GM12874 (cell line): Measurements from ENCODE around the gene ANKS3.

Source experiments
- TF ChIP-seq, protein P1 (sequence below): IDR thresholded peaks from 2 replicates; pipeline ENCODE4 v1.5.1; 2011; ENCODE audit warnings: low read depth, mild to moderate bottlenecking, control low read depth, low read length, moderate library complexity; ENCODE audit not compliant: insufficient read depth

The ANKS3 gene

GRCh38 chr16:4663465-4663776 is 70.7 kb downstream of the ANKS3 start:
- TF ChIP-seq, protein P1, sequence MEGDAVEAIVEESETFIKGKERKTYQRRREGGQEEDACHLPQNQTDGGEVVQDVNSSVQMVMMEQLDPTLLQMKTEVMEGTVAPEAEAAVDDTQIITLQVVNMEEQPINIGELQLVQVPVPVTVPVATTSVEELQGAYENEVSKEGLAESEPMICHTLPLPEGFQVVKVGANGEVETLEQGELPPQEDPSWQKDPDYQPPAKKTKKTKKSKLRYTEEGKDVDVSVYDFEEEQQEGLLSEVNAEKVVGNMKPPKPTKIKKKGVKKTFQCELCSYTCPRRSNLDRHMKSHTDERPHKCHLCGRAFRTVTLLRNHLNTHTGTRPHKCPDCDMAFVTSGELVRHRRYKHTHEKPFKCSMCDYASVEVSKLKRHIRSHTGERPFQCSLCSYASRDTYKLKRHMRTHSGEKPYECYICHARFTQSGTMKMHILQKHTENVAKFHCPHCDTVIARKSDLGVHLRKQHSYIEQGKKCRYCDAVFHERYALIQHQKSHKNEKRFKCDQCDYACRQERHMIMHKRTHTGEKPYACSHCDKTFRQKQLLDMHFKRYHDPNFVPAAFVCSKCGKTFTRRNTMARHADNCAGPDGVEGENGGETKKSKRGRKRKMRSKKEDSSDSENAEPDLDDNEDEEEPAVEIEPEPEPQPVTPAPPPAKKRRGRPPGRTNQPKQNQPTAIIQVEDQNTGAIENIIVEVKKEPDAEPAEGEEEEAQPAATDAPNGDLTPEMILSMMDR = no peak

DNA sequence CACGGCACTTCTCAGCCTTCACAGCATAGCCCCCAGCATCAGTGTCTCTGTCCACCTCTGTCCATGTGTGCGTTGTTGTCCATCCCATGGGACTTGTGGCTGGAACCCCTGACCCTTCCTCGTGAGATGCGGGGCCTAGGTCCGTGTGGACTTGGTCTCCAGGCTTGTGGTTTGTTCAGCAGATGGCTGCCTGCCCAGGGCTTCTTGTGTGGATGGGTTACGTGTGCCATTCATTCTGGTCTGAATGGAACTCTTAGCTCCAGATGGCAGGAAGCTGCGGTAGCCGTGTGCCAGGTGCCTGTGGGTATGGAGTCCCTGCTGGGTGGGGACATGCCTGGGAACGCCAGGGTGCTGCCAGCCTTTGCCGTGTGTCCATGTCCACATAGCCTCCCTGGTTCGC is 72.4 kb downstream of the ANKS3 start:
- TF ChIP-seq, protein P1 = no peak

DNA sequence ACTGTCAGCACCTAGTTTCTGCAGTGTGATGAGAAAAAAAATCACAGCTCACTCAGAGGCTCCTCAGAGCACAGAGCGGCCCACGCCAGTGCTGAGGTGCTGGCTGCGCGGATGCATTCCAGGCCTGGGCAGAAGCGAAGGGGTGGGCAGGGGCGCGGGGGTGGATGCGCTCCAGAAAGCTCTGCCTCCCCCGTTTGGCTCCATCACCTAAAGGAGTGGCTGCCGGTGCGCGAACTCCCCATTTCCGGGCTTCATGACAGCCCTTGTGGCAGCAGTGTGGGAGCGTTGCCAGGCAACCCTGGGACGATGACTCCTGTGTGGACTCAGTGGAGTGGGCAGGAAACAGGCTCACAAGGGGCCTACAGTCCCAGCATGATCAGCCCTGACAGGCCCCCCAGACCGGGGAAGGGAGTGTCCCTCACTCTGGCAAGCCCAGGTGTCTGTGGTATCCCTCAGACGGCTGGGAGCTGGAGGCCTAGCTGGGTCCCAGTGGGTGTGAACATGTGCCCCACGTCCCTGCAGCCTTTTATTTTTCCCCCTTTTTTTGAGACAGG is 73.5 kb downstream of the ANKS3 start:
- TF ChIP-seq, protein P1 = no peak

DNA sequence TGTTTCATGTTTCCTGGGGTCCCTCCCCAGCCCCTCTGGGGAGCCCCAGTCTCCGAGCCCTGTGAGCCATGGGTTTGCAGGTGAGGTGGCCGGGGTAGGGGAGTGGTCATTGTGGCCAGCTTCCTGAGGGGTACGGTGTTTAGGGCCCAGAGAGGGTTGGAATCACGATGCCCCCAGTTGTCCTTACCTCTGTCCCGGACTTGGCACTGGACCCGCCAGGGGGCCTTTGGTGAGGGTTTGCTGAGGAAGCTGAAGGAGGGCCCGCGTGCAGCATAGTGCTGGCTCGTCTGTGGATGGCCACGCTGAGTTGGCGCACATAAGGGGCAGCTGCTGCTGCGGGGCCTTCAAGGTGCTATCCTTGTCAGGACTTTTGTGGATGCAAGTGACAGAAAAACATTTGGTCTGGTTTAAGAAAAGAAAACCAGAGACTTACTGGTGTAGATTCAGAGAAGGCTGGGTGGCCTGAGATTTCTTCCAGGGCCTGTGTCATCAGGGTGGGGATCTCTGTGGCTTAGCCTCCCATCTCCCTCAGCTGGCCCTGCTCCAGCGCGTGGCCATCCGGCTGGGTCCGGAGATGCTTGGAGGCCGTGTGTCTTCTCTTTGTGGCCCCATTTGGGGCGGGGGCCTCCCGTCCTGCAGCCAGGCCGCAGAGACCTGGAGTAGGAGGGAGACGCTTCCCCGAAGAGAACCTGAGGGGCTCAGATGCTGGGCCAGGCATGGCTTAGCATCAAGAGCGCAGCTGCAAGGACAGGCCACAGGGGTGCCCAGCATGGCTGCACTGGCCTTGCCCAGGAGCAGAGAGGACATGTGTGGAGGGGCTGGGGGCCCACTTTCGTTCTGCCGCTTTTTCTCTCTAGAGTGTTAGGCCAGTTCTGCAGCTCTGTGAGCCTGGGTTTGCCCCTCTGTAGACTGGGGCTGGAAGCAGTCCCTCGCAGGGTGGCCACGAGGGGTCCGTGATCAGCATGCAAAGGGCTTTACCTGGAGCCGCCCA is 74.4 kb downstream of the ANKS3 start:
- TF ChIP-seq, protein P1 = no peak

DNA sequence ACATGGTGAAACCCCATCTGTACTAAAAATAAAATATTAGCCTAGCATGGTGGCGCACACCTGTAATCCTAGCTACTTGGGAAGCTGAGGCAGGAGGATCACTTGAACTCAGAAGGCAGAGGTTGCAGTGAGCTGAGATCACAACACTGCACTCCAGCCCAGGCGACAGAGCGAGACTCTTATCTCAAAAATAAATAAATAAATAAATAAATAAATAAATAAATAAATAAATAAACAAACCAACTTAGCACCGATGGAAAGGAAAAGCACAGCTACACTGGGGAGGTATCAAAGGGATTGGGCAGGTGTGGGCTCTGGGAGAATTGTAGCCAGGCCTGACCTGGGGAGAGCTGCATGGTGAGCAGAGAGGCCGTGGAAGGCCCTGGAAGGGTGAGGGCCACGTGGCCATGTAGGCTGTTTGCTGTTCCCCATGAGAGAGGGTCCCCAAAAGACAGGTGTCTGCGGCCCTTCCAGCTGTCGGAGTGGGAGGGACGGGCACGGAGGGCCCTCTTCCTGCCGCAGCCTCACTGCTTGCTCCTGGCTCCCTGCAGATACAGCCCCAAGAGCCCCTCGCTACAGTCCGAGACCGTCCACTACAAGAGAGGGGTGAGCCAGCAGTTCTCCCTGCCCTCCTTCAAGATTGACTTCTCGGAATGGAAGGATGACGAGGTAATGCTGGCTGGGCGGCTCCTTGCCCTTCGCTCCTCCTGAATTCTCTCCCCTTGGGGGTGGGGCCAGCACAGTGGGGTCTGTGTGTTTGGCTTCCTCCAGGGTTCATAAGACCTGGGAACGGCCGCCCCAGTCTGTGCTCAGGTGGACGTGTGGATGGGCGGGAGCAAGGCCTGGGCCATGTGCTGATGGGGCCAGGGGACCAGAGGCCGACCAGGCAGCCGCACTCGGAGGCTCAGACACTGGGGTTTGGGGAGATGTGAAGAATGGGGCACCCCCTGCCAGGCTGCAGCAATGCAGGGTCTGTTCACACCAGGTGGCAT is 77.1 kb downstream of the ANKS3 start:
- TF ChIP-seq, protein P1 = no peak

DNA sequence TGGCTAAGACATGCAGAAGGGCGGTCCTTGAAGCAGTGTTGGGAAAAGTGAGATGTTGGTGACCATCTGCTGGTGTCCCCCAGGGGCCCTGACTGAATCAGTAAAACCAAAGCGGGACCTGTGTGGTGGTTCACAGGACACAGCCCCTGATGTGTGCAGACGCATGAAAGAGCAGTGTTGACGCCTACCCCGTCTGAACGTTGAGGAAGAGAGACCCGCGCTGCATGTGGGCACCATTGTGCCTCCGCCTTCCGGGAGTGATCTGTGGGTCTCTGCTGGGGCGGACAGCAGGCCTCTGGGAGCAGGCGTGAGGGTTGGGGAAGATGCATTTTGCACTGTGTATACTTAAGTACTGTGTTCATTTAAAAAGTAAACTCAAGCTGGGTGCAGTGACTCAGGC is 77.8 kb downstream of the ANKS3 start:
- TF ChIP-seq, protein P1 = no peak

- TF ChIP-seq, protein P1 = no peak
Measured at GRCh38 chr16:4655801-4656200, 78.3 kb downstream of the ANKS3 start.
